ENCODE data around the gene ZNF830. TPM values are rescaled to one million over a fixed set of nuclear protein-coding genes. Genes with fewer than 3 reads are reported as not detected.
"Not testable (repeated sequence)": the region's sequence is repeated elsewhere in the genome, so short reads cannot be mapped to it uniquely, and the experiment has no call there.

The ZNF830 gene
- total RNA-seq, 2 donors from 2014 or later = 28.0 to 33.3 TPM

DNA sequence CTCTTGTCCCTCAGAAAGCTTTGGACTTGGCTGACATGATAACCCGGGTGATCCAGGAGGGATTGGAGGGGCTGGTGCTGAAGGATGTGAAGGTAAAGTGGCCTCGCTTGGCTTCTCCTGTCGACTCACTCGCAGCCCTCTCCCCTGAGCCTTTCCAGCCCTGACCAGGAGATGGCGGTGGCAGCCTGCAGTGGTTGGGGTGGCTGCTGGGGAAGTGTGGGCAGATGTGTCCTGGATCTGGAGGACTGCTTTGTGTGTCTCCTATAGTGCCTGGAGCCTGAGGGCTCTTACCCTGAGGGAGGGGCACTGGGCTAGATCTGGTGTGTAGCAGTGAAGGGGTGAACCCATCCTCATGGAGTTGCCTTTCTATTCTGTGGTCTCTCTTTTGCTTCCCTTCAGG lies 36.9 kb downstream of the ZNF830 start:
- DNase-seq (peak; percentile 60 to 77 (median 64)), ATAC-seq (peak; percentile 96)
- H3K27me3 Mint-ChIP-seq = no peaks in the 10 kb centered on the region
- H3K36me3 Mint-ChIP-seq (ENCODE audit: low read depth) = no peaks in the 10 kb centered on the region
- H3K4me3 Mint-ChIP-seq = no peak overlapping the region
- H3K4me1 Mint-ChIP-seq = peaks cover 4% of the 10 kb centered on the region
- H3K9me3 ChIP-seq (ENCODE audit: control insufficient read depth, low read length, poor library complexity, severe bottlenecking) = no peaks in the 10 kb centered on the region
- H3K27ac Mint-ChIP-seq = peak overlapping the region; percentile 57

- no peaks in the 10 kb centered on the region for H3K27me3 Mint-ChIP-seq
- DNase-seq = no peak
- no peaks in the 10 kb centered on the region for H3K9me3 ChIP-seq (ENCODE audit: control insufficient read depth, low read length, poor library complexity, severe bottlenecking)
- no peak overlapping the region for H3K27ac Mint-ChIP-seq
- H3K36me3 Mint-ChIP-seq (ENCODE audit: low read depth) = no peaks in the 10 kb centered on the region
- H3K4me1 Mint-ChIP-seq = peaks cover 4% of the 10 kb centered on the region
- no peak overlapping the region for H3K4me3 Mint-ChIP-seq
- ATAC-seq = no peak
Measured at GRCh38 chr17:34999456-34999855, 38.1 kb downstream of the ZNF830 start.

- not testable (repeated sequence) for ATAC-seq; H3K36me3 Mint-ChIP-seq (ENCODE audit: low read depth); DNase-seq; H3K9me3 ChIP-seq (ENCODE audit: control insufficient read depth, low read length, poor library complexity, severe bottlenecking); H3K27me3 Mint-ChIP-seq; H3K4me1 Mint-ChIP-seq
- H3K27ac Mint-ChIP-seq = peak overlapping the region; percentile 84
- peak overlapping the region; percentile 19 for H3K4me3 Mint-ChIP-seq
Measured at GRCh38 chr17:35000965-35001364, 39.6 kb downstream of the ZNF830 start.

DNA sequence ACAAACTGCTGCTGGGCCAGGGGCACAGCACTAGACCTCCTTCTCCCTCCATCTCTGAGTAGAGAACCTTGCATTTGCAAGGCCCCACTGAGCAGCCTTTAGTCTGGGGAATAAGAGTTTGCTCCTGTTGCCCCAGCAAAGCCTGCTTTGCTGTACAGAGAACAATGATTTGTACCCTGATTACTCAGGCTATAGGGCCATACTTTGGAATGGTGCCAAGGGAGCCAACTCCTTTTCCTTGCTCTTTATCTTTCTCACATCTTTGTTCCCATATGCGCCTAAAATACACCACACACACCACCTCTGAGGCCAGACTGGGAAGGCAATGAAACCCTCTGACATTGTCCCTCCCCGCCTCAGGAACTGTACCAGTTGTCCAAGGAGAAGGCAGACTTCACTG lies 40.2 kb downstream of the ZNF830 start:
- DNase-seq (no peak), ATAC-seq (no peak)
- H3K4me1 Mint-ChIP-seq = peaks cover 4% of the 10 kb centered on the region
- peak overlapping the region; percentile 84 for H3K27ac Mint-ChIP-seq
- no peak overlapping the region for H3K4me3 Mint-ChIP-seq
- H3K9me3 ChIP-seq (ENCODE audit: control insufficient read depth, low read length, poor library complexity, severe bottlenecking) = no peaks in the 10 kb centered on the region
- no peaks in the 10 kb centered on the region for H3K27me3 Mint-ChIP-seq
- H3K36me3 Mint-ChIP-seq (ENCODE audit: low read depth) = no peaks in the 10 kb centered on the region

DNA sequence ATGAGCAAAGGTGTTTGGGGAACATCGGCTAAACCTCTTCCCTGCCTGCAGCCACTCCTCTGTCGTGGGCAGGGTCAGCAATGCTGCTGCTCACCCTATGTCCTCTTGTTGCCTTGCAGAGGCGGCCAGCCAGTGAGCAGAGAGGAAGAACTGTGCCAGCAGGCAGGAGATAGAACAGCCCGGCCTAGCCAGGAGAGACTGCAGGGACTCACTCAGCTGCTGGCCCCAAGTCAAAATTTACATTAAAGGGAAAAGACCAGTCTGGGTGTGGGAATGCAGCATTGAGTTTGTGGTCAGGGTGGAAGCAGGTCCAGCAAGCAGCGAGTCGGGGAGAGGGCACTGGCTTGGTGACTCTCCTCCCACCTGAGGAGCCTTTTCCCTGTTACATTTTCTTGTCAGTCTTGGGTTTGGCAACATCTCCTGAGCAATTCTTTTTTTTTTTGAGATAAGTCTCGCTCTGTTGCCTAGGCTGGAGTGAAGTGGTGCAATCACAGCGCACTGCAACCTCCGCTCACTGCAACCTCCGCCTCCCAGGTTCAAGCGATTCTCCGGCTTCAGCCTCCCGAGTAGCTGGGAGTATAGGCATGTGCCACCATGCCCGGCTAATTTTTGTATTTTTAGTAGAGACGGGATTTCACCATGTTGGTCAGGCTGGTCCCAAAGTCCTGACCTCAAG lies 41.7 kb downstream of the ZNF830 start:
- Mint-ChIP-seq H3K4me3 (peak overlapping the region; percentile 25), H3K36me3 (ENCODE audit: low read depth) (no peaks in the 10 kb centered on the region), H3K27ac (peak overlapping the region; percentile 84), H3K4me1 (peaks cover 7% of the 10 kb centered on the region), H3K27me3 (no peaks in the 10 kb centered on the region)
- no peak for ATAC-seq
- no peak for DNase-seq
- no peaks in the 10 kb centered on the region for H3K9me3 ChIP-seq (ENCODE audit: control insufficient read depth, low read length, poor library complexity, severe bottlenecking)

GRCh38 chr17:35003778-35004177 lies 42.4 kb downstream of the ZNF830 start:
- H3K4me1 Mint-ChIP-seq = peaks cover 5% of the 10 kb centered on the region
- peak overlapping the region; percentile 74 for H3K27ac Mint-ChIP-seq
- H3K27me3 Mint-ChIP-seq = no peaks in the 10 kb centered on the region

GRCh38 chr17:35006345-35006744 lies 45.0 kb downstream of the ZNF830 start:
- Mint-ChIP-seq H3K4me3 (no peak overlapping the region), H3K36me3 (ENCODE audit: low read depth) (no peaks in the 10 kb centered on the region), H3K27me3 (no peaks in the 10 kb centered on the region), H3K27ac (no peak overlapping the region), H3K4me1 (peaks cover 5% of the 10 kb centered on the region)
- H3K9me3 ChIP-seq (ENCODE audit: control insufficient read depth, low read length, poor library complexity, severe bottlenecking) = no peaks in the 10 kb centered on the region
- no peak for ATAC-seq
- DNase-seq = no peak

More at GRCh38 chr17:35003778-35004177, 42.4 kb downstream of the ZNF830 start:
- Mint-ChIP-seq H3K4me3 (no peak overlapping the region), H3K36me3 (ENCODE audit: low read depth) (no peaks in the 10 kb centered on the region)
- H3K9me3 ChIP-seq (ENCODE audit: control insufficient read depth, low read length, poor library complexity, severe bottlenecking) = no peaks in the 10 kb centered on the region
- no peak for DNase-seq
- ATAC-seq = no peak

DNA sequence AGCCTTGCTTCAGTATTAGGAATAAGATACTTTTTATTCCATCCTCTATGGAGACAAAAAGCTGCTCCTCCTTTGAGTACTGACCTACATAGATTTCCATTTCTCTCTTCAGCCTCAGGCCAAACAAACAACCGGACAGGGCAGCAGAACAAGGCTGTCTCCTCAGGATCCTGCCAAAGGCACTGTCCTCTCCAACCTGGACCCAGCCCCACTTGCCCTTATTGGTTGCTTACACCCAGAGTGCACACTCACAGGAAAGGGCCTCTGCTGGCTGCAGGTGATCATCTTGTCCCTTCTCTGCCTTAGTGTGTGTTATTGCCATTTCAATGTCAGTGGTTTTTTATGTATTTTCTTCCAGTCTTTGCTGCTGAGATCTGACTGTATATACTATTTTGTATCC lies 45.6 kb downstream of the ZNF830 start:
- DNase-seq = no peak
- Mint-ChIP-seq H3K27me3 (no peaks in the 10 kb centered on the region), H3K36me3 (ENCODE audit: low read depth) (no peaks in the 10 kb centered on the region), H3K27ac (peak overlapping the region; percentile 75), H3K4me1 (peaks cover 3% of the 10 kb centered on the region), H3K4me3 (no peak overlapping the region)
- ATAC-seq = no peak
- no peaks in the 10 kb centered on the region for H3K9me3 ChIP-seq (ENCODE audit: control insufficient read depth, low read length, poor library complexity, severe bottlenecking)

GRCh38 chr17:35010093-35010492 lies 48.8 kb downstream of the ZNF830 start:
- H3K36me3 Mint-ChIP-seq (ENCODE audit: low read depth) = no peaks in the 10 kb centered on the region
- no peaks in the 10 kb centered on the region for H3K9me3 ChIP-seq (ENCODE audit: control insufficient read depth, low read length, poor library complexity, severe bottlenecking)
- ATAC-seq = no peak

DNA sequence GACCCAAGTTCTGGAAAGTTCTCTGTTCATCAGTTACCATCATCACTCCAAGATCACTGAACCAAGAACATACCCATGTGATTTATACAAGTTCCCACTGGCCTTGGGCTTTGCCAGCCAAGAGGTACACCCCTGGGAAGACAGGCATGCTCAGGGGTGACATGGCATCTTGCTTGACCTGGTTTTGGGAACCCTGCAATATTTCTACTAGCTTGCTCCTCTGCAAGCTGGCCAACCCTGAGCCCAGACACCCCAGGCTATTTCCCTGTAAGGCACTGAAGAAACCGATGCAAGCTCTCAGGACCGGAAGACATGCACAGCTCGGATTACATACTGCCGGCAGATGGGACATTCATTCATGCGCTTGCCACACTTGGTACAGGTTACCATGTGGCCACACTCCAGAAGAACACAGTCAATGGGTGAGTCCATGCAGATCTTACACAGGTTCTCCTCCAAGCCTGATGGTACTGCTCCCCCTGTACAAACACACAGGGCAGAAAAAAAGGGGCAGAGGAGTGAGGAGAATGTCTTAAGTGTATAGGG lies 50.4 kb downstream of the ZNF830 start:
- H3K36me3 Mint-ChIP-seq (ENCODE audit: low read depth) = peaks cover 2% of the 10 kb centered on the region
- DNase-seq (no peak), ATAC-seq (no peak)
- H3K4me1 Mint-ChIP-seq = peaks cover 3% of the 10 kb centered on the region
- H3K27me3 Mint-ChIP-seq = no peaks in the 10 kb centered on the region
- H3K27ac Mint-ChIP-seq = peak overlapping the region; percentile 68
- no peaks in the 10 kb centered on the region for H3K9me3 ChIP-seq (ENCODE audit: control insufficient read depth, low read length, poor library complexity, severe bottlenecking)
- H3K4me3 Mint-ChIP-seq = no peak overlapping the region

More at GRCh38 chr17:35010093-35010492, 48.8 kb downstream of the ZNF830 start:
- no peaks in the 10 kb centered on the region for H3K27me3 Mint-ChIP-seq
- no peak overlapping the region for H3K27ac Mint-ChIP-seq
- H3K4me1 Mint-ChIP-seq = peaks cover 3% of the 10 kb centered on the region
- DNase-seq = no peak
- H3K4me3 Mint-ChIP-seq = no peak overlapping the region

Other genes with a start within 250 kb of the ZNF830 start
- gene CCT6B, start 80 bp upstream of the ZNF830 start, total RNA-seq = 1 to 10 TPM; 3.5 to 5.1 TPM
- 10 to 100 TPM; 43.1 to 48.7 TPM for gene LIG3, start 19.0 kb downstream of the ZNF830 start, total RNA-seq
- 10 to 100 TPM; 71.0 to 72.1 TPM for gene RFFL, start 102.2 kb downstream of the ZNF830 start, total RNA-seq
- gene RAD51D, start 158.3 kb downstream of the ZNF830 start, total RNA-seq = 10 to 100 TPM in 1 of 2 donors, 1 to 10 TPM in 1; 8.7 to 14.2 TPM
- not detected for gene FNDC8, start 160.1 kb downstream of the ZNF830 start, total RNA-seq
- 1 to 10 TPM; 9.5 to 9.6 TPM for gene NLE1, start 180.8 kb downstream of the ZNF830 start, total RNA-seq
- gene UNC45B, start 186.3 kb downstream of the ZNF830 start, total RNA-seq = under 1 TPM; 0.15 to 0.23 TPM
- gene SLC35G3, start 232.9 kb downstream of the ZNF830 start, total RNA-seq = under 1 TPM in 1 of 2 donors, not detected in 1; 0.32 TPM

Measured in T-helper 17 cell (primary cell).